Liver (tissue), 9 donors: Measurements from ENCODE around the gene PARD3B. TPM values are rescaled to one million over a fixed set of nuclear protein-coding genes. Genes with fewer than 3 reads are reported as not detected.

Experiments used
- DNase-seq: peaks from one replicate; pipeline ENCODE4 v3.0.0-alpha.2; 2017; ENCODE audit warnings: low spot score
- H3K27ac ChIP-seq, 2 donors: one replicate each; pipeline ENCODE4 v1.7.0; 2013; ENCODE audit warnings: inconsistent platforms in 2 of 2, low read length in 2 of 2, control low read depth in 1 of 2, low read depth in 1 of 2, mild to moderate bottlenecking in 1 of 2
- H3K27me3 ChIP-seq, 4 donors: one replicate each; pipeline versions ENCODE4 v1.6.1 to v1.7.0; 2013; ENCODE audit warnings: low read length in 3 of 4, inconsistent platforms in 1 of 4, mild to moderate bottlenecking in 1 of 4, moderate library complexity in 1 of 4; ENCODE audit not compliant: control insufficient read depth in 4 of 4, insufficient read depth in 4 of 4
- H3K36me3 ChIP-seq, 4 donors: one replicate each; pipeline versions ENCODE4 v1.6.1 to v1.7.0; 2013; ENCODE audit warnings: low read length in 3 of 4, mild to moderate bottlenecking in 3 of 4, low read depth in 1 of 4, moderate library complexity in 1 of 4; ENCODE audit not compliant: control insufficient read depth in 4 of 4, insufficient read depth in 3 of 4
- H3K4me1 ChIP-seq, 4 donors: one replicate each; pipeline versions ENCODE4 v1.6.1 to v1.7.0; 2013; ENCODE audit warnings: low read length in 3 of 4, mild to moderate bottlenecking in 3 of 4, moderate library complexity in 1 of 4; ENCODE audit not compliant: control insufficient read depth in 4 of 4, insufficient read depth in 4 of 4
- H3K4me3 ChIP-seq, 3 donors: one replicate each; pipeline versions ENCODE4 v1.6.1 to v1.7.0; 2013; ENCODE audit warnings: low read length in 3 of 3, control low read depth in 1 of 3, low read depth in 1 of 3, mild to moderate bottlenecking in 1 of 3
- H3K9ac ChIP-seq, 2 donors: one replicate each; pipeline ENCODE4 v1.7.0; 2013; ENCODE audit warnings: low read length in 2 of 2, mild to moderate bottlenecking in 2 of 2, moderate library complexity in 2 of 2, control low read depth in 1 of 2, low read depth in 1 of 2
- H3K9me3 ChIP-seq, 4 donors: one replicate each; pipeline versions ENCODE4 v1.6.1 to v1.7.0; 2013; ENCODE audit warnings: low read length in 3 of 4; ENCODE audit not compliant: control insufficient read depth in 4 of 4
- ATF3 ChIP-seq: IDR thresholded peaks from 2 replicates; pipeline ENCODE4 v1.6.1; 2016; ENCODE audit warnings: antibody characterized with exemption
- CTCF ChIP-seq: fragments of 150-350 bp; IDR thresholded peaks from 2 replicates; pipeline ENCODE4 v1.5.1; 2017; ENCODE audit warnings: improper control_type of control experiment, low read depth, low read length; ENCODE audit not compliant: missing input control
- EGR1 ChIP-seq, 2 donors: IDR thresholded peaks; 2 replicates each; pipeline ENCODE4 v1.6.1; 2016 to 2018; ENCODE audit warnings: antibody characterized with exemption in 2 of 2, low read depth in 2 of 2
- FOXA1 ChIP-seq: IDR thresholded peaks from 2 replicates; pipeline ENCODE4 v1.6.1; 2016; ENCODE audit warnings: antibody characterized with exemption
- FOXA2 ChIP-seq: IDR thresholded peaks from 2 replicates; pipeline ENCODE4 v1.6.1; 2016; ENCODE audit warnings: antibody characterized with exemption
- HNF4G ChIP-seq: IDR thresholded peaks from 2 replicates; pipeline ENCODE4 v1.6.1; 2016; ENCODE audit warnings: antibody characterized with exemption
- JUND ChIP-seq, 2 donors: IDR thresholded peaks; 2 replicates each; pipeline ENCODE4 v1.6.1; 2016; ENCODE audit warnings: antibody characterized with exemption in 2 of 2
- MAX ChIP-seq: IDR thresholded peaks from 2 replicates; pipeline ENCODE4 v1.6.1; 2016; ENCODE audit warnings: antibody characterized with exemption
- NR2F2 ChIP-seq: IDR thresholded peaks from 2 replicates; pipeline ENCODE4 v1.6.1; 2016; ENCODE audit warnings: antibody characterized with exemption
- REST ChIP-seq: IDR thresholded peaks from 2 replicates; pipeline ENCODE4 v1.6.1; 2016; ENCODE audit warnings: antibody characterized with exemption, mild to moderate bottlenecking
- RXRA ChIP-seq, 2 donors: IDR thresholded peaks; 2 replicates each; pipeline ENCODE4 v1.6.1; 2017 to 2018; ENCODE audit warnings: antibody characterized with exemption in 2 of 2, mild to moderate bottlenecking in 1 of 2
- SP1 ChIP-seq: IDR thresholded peaks from 2 replicates; pipeline ENCODE4 v1.6.1; 2018; ENCODE audit warnings: antibody characterized with exemption, mild to moderate bottlenecking
- TAF1 ChIP-seq: conservative IDR thresholded peaks from 2 replicates; pipeline ENCODE4 v1.6.1; 2016; ENCODE audit warnings: antibody characterized with exemption, mild to moderate bottlenecking
- YY1 ChIP-seq: IDR thresholded peaks from 2 replicates; pipeline ENCODE4 v1.6.1; 2016; ENCODE audit warnings: antibody characterized with exemption, mild to moderate bottlenecking
- WGBS: extraction: QIAGEN DNeasy Blood & Tissue Kit; methylation state at CpG from one replicate; pipeline ENCODE4 v1.1.7; 2013; 5-methylcytosine and 5-hydroxymethylcytosine counted together
- polyA plus RNA-seq, 2 donors: library from polyadenylated mRNA; stranded (reverse) in 1 of 2; unstranded in 1 of 2; fragments of 200-250 nt in 1 of 2; fragments of >200 nt in 1 of 2; fragmentation: Nextera tagmentation in 1 of 2; extraction: Ambion mirVana in 1 of 2; gene quantifications; one replicate each; pipeline versions ENCODE4 v1.2.1 to v1.2.3, GENCODE V29; 2013 to 2015
- total RNA-seq, 2 donors: library from RNA; depleted of rRNA; stranded (reverse); fragments of >200 nt; gene quantifications; one replicate each; pipeline ENCODE4 v1.2.3, GENCODE V29; 2014
- donor health status: healthy.
- donor health status: healthy.
- donor health status: healthy.
- donor health status: healthy.
- donor health status: healthy.

The PARD3B gene
- total and polyA plus RNA-seq, 4 donors = 1.1 to 10.3 (median 3.7) TPM

- H3K36me3 ChIP-seq = no peaks in the 10 kb centered on the region
- H3K27ac ChIP-seq = no peak overlapping the region
- no peaks in the 10 kb centered on the region for H3K9me3 ChIP-seq
- TF ChIP-seq TAF1 = no peak
- H3K4me3 ChIP-seq = no peak overlapping the region
- WGBS = 84% methylated on average over 3 of the region's 3 CpGs
- no peaks in the 10 kb centered on the region for H3K27me3 ChIP-seq
- DNase-seq = no peak
- H3K4me1 ChIP-seq = peaks cover 0 to 1% (median 0%) of the 10 kb centered on the region in 4 donors
- no peak overlapping the region for H3K9ac ChIP-seq
Measured at GRCh38 chr2:204913312-204913711, 368.0 kb downstream of the PARD3B start.

GRCh38 chr2:204913854-204914464 is 368.7 kb downstream of the PARD3B start:
- Histone ChIP-seq H3K27me3 (no peaks in the 10 kb centered on the region), H3K27ac (no peak overlapping the region), H3K36me3 (no peaks in the 10 kb centered on the region), H3K9me3 (no peaks in the 10 kb centered on the region), H3K4me3 (no peak overlapping the region), H3K4me1 (peaks cover 0 to 1% (median 0%) of the 10 kb centered on the region in 4 donors), H3K9ac (no peak overlapping the region)
- 96% methylated on average over 8 of the region's 8 CpGs for WGBS
- no peak for DNase-seq
- TF ChIP-seq REST (no peak), ATF3 (no peak), RXRA (IDR thresholded peaks at IDR 0.05) (no peak), MAX (no peak), FOXA2 (no peak), HNF4G (no peak), CTCF (no peak), FOXA1 (no peak), JUND (IDR thresholded peaks at IDR 0.05) (no peak), YY1 (no peak), EGR1 (IDR thresholded peaks at IDR 0.05; ENCODE audit: low read depth in 2 of 2) (no peak), SP1 (no peak), NR2F2 (no peak)
